MCF 10A (cell line): ENCODE data around the gene TOP3A. TPM values are rescaled to one million over a fixed set of nuclear protein-coding genes. Genes with fewer than 3 reads are reported as not detected.

Experiments used
- BruUV-seq: library from RNA; stranded (reverse); fragments of 400-500 nt; replicated peaks from 2 replicates; lab custom pipeline; 2021; lab: Mats Ljungman, UMichigan
- CTCF ChIA-PET: fragments of 300-600 bp; sonication (Branson Sonifier 250); formaldehyde crosslinking; extraction: SDS; loops from one replicate; lab custom pipeline; 2021; ENCODE audit warnings: antibody characterized with exemption, inconsistent platforms; lab: Yijun Ruan, JAX
- POLR2A ChIA-PET: fragments of 300-600, 350-650 bp; sonication (Branson Sonifier 250); formaldehyde crosslinking; extraction: SDS; loops from one replicate; lab custom pipeline; 2020; ENCODE audit warnings: antibody characterized with exemption, inconsistent platforms; lab: Yijun Ruan, JAX
- DNase-seq: peaks from one replicate; pipeline ENCODE4 v3.0.0-alpha.2; 2018; ENCODE audit not compliant: unreplicated experiment
- H3K27ac Mint-ChIP-seq: one replicate; pipeline ENCODE4 v1.8.0; 2022; ENCODE audit warnings: mild to moderate bottlenecking, low read depth, mixed read lengths; ENCODE audit not compliant: unreplicated experiment
- H3K27me3 Mint-ChIP-seq: one replicate; pipeline ENCODE4 v1.8.0; 2022; ENCODE audit warnings: mixed read lengths; ENCODE audit not compliant: insufficient read depth, unreplicated experiment
- H3K36me3 Mint-ChIP-seq: one replicate; pipeline ENCODE4 v1.8.0; 2022; ENCODE audit warnings: mild to moderate bottlenecking, moderate library complexity, mixed read lengths; ENCODE audit not compliant: insufficient read depth, unreplicated experiment
- H3K4me1 Mint-ChIP-seq: one replicate; pipeline ENCODE4 v1.8.0; 2022; ENCODE audit warnings: mixed read lengths; ENCODE audit not compliant: insufficient read depth, unreplicated experiment
- H3K4me3 Mint-ChIP-seq: one replicate; pipeline ENCODE4 v1.8.0; 2022; ENCODE audit warnings: mild to moderate bottlenecking, moderate library complexity, mixed read lengths; ENCODE audit not compliant: unreplicated experiment
- H3K9me3 Mint-ChIP-seq: one replicate; pipeline ENCODE4 v1.8.0; 2022; ENCODE audit warnings: mixed read lengths; ENCODE audit not compliant: unreplicated experiment
- CTCF ChIP-seq: fragments of 200-600 bp; IDR thresholded peaks from one replicate; pipeline ENCODE4 v1.8.0; 2022; ENCODE audit warnings: antibody characterized with exemption, mild to moderate bottlenecking; ENCODE audit not compliant: unreplicated experiment
- intact Hi-C: fragments of 100-400 bp; cut with micrococcal nuclease; formaldehyde crosslinking; loops from 2 replicates; pipeline ENCODE4 v1.14.1; 2022
- total RNA-seq: library from RNA; stranded (reverse); gene quantifications from 2 replicates; pipeline ENCODE4 v1.2.3, GENCODE V29; 2022

Gene TOP3A
- total RNA-seq, 1 experiment from 2014 or later = 32.5 TPM

DNA sequence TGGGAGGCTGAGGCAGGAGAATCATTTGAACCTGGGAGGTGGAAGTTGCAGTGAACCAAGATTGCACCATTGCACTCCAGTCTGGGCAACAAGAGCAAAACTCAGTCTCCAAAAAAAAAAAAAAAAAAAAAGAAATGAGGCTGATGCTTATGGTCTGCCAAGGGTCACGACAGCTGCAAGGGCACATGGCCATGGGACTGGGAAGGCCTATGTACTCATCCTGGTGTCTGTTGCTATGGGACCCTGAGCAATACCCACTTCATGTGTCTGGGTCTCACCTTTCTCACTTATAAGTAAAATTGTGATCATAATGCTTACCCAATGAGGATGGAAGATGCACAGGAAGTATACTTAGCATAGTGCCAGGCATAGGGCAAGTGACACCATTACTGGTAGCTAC lies 37.7 kb downstream of the TOP3A start:
- no peak overlapping the region for H3K27ac Mint-ChIP-seq
- H3K36me3 Mint-ChIP-seq = peaks cover 70% of the 10 kb centered on the region
- ChIA-PET POLR2A (no interaction called here), CTCF (no interaction called here)
- H3K4me1 Mint-ChIP-seq = no peaks in the 10 kb centered on the region
- H3K9me3 Mint-ChIP-seq = no peaks in the 10 kb centered on the region
- no peak overlapping the region for H3K4me3 Mint-ChIP-seq
- BruUV-seq = no TSS peak
- DNase-seq = no peak
- intact Hi-C loops = no loop called here
- TF ChIP-seq CTCF = no peak
- H3K27me3 Mint-ChIP-seq = no peaks in the 10 kb centered on the region

DNA sequence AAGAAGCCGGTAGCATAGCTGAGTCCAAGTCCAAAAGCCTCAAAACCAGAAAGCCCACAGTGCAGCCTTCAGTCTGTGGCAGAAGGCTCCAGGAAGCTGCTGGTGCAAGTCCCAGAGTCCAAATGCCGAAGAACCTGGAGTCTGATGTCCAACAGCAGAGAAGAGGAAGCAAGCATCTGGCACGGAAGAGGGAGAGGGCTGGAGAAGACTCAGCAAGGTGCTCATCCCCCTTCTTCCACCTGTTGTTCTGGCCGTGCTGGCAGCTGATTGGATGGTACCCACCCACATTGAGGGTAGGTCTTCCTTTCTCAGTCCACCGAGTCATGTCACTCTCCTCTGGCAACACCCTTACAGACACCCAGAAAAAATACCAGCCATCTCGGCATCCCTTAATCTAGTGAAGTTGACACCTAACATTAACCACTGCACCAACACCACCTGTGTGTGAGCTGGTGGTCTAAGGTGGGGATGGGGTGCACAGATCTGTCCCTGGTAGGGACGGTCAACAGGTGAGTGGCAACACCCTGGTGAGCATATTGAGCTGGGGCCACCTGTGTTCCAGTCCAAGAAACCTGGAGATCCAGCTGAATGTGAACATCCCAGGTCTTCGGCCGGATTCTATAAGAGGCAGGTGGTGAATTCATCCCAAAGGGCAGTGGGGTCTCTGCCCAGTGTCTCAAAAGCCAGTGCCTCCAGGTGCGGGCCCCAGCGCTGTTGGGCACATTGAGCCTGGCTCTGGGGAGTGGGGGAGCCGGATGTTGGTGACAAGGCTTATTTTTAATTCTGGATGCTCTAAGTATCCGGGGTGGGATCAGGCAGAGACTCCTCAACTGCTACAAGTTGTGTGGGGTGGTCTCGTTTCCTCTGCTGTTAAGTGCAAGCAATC lies 44.5 kb downstream of the TOP3A start:
- Mint-ChIP-seq H3K27ac (no peak overlapping the region), H3K4me3 (no peak overlapping the region), H3K9me3 (no peaks in the 10 kb centered on the region), H3K27me3 (no peaks in the 10 kb centered on the region), H3K36me3 (peaks cover 26% of the 10 kb centered on the region), H3K4me1 (no peaks in the 10 kb centered on the region)
- POLR2A ChIA-PET = interaction anchor here (0.7 to 1.0 kb wide), 2 partner anchors 35 to 42 kb away, joined by 3 read pairs; no protein-coding TSS in a partner anchor
- DNase-seq = no peak
- BruUV-seq = no TSS peak
- CTCF ChIA-PET = no interaction called here
- intact Hi-C loops = no loop called here
- TF ChIP-seq CTCF = no peak

- ChIA-PET POLR2A (interaction anchor here (0.7 kb wide), 2 partner anchors 19 to 1600 kb away, joined by 3 to 4 read pairs; partner anchors contain the start of gene ULK2), CTCF (interaction anchor here (0.8 kb wide), 1 partner anchor 21 kb away, joined by 4 read pairs; no protein-coding TSS in a partner anchor)
- no peaks in the 10 kb centered on the region for H3K27me3 Mint-ChIP-seq
- no peak overlapping the region for H3K27ac Mint-ChIP-seq
- H3K36me3 Mint-ChIP-seq = peaks cover 23% of the 10 kb centered on the region
- intact Hi-C loops = no loop called here
- H3K4me1 Mint-ChIP-seq = no peaks in the 10 kb centered on the region
- H3K4me3 Mint-ChIP-seq = no peak overlapping the region
- H3K9me3 Mint-ChIP-seq = no peaks in the 10 kb centered on the region
- no peak for DNase-seq
- no TSS peak for BruUV-seq
- TF ChIP-seq CTCF = no peak
Measured at GRCh38 chr17:18267927-18268711, 46.7 kb downstream of the TOP3A start.

- ChIA-PET CTCF (interaction anchor here (0.8 kb wide), 1 partner anchor 20 kb away, joined by 4 read pairs; no protein-coding TSS in a partner anchor), POLR2A (no interaction called here)
- Mint-ChIP-seq H3K4me1 (no peaks in the 10 kb centered on the region), H3K36me3 (peaks cover 20% of the 10 kb centered on the region), H3K9me3 (no peaks in the 10 kb centered on the region), H3K4me3 (no peak overlapping the region), H3K27me3 (no peaks in the 10 kb centered on the region), H3K27ac (no peak overlapping the region)
- intact Hi-C loops = no loop called here
- BruUV-seq = no TSS peak
- no peak for TF ChIP-seq CTCF
- DNase-seq = no peak
Measured at GRCh38 chr17:18267366-18267765, 47.4 kb downstream of the TOP3A start.
